ENCODE measurements around the gene SPOCK1.
"Not testable (repeated sequence)": the region's sequence is repeated elsewhere in the genome, so short reads cannot be mapped to it uniquely, and the experiment has no call there.

The SPOCK1 gene

DNA sequence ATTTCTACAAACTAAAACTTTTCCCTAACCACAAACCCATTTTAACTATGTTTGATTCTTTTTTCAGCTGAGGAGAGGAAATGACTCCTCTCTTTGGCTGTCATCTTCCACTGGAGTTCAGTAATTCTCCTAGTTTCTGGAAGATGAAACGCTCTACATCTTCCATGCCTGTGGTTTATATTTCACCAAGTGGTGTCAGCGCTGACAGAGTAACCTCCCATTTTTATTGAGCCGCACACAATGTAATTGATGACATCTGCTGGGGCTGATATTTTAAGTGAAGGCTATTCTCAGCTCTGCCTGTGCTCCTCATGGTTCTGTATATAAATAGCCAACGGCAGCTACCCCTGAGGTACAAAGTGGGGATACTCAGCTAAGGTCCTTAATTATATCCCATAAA lies 234.6 kb downstream of the SPOCK1 start:
- no peaks in the 10 kb centered on the region for H3K27me3 ChIP-seq (ENCODE audit: control insufficient read depth in 2 of 2, insufficient read depth in 2 of 2, low read length in 2 of 2)
- H3K9me3 ChIP-seq (ENCODE audit: control insufficient read depth in 2 of 2, low read length in 2 of 2) = no peaks in the 10 kb centered on the region
- no peak overlapping the region for H3K4me3 ChIP-seq (ENCODE audit: low read length in 2 of 2)
- H3K9ac ChIP-seq (ENCODE audit: low read depth in 1 of 2, low read length in 2 of 2) = no peak overlapping the region
- no peak overlapping the region for H3K27ac ChIP-seq (ENCODE audit: low read depth in 2 of 2, low read length in 2 of 2)
- H3K4me1 ChIP-seq (ENCODE audit: control insufficient read depth in 2 of 2, insufficient read depth in 2 of 2, low read length in 2 of 2) = no peaks in the 10 kb centered on the region
- no peaks in the 10 kb centered on the region for H3K36me3 ChIP-seq (ENCODE audit: control insufficient read depth in 2 of 2, insufficient read depth in 2 of 2, low read length in 2 of 2)

DNA sequence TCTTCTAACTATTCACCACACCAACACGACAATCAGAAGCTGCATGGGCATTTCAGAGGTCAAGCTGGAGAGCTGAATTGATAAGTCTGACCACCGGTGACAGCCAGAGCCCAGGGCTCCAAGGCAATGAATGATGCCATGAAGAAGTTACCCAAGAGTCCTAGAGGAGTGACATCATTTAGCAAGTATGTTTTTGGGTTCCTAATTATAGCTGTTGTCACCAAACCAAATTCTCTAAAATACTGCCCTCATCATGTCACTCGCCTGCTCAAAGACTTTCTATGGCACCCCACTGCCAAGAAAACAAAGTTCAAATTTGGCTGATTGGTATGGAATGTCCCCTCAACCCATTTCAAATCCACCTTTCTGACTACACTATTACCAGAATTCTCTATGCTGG lies 235.1 kb downstream of the SPOCK1 start:
- H3K9ac ChIP-seq (ENCODE audit: low read depth in 1 of 2, low read length in 2 of 2) = no peak overlapping the region
- no peaks in the 10 kb centered on the region for H3K4me1 ChIP-seq (ENCODE audit: control insufficient read depth in 2 of 2, insufficient read depth in 2 of 2, low read length in 2 of 2)
- no peak overlapping the region for H3K27ac ChIP-seq (ENCODE audit: low read depth in 2 of 2, low read length in 2 of 2)
- H3K4me3 ChIP-seq (ENCODE audit: low read length in 2 of 2) = no peak overlapping the region
- H3K36me3 ChIP-seq (ENCODE audit: control insufficient read depth in 2 of 2, insufficient read depth in 2 of 2, low read length in 2 of 2) = no peaks in the 10 kb centered on the region
- no peaks in the 10 kb centered on the region for H3K27me3 ChIP-seq (ENCODE audit: control insufficient read depth in 2 of 2, insufficient read depth in 2 of 2, low read length in 2 of 2)
- H3K9me3 ChIP-seq (ENCODE audit: control insufficient read depth in 2 of 2, low read length in 2 of 2) = no peaks in the 10 kb centered on the region

DNA sequence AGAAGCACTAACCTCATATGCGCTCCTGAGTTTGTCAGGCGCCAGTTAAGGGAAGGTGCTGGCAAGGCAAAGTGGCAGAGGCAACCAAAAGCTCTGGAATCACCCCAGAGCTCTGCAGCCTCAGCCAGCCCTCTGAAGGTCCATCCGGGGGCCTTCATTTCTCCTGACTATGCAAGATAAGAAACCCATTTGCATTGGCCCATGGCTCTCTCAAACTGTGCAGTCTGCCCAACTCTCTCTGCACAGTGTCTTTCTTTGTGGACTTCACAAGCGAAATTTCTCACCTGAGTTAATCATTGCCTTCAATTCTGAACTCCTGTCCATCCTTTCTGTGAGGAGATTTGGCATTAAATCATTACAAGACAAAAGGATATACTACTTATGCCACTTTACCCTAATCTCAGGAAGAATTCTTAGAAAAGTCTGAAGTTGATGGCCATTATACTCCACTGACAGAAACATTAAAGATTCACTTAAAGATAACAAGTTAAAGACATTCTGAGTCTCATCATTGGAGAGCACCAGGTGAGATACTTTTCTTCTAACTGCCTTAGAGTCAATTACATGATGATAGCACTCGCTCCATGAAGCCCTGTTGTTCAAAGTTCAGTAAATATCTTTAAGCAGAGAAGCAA lies 235.6 kb downstream of the SPOCK1 start:
- Histone ChIP-seq H3K4me3 (ENCODE audit: low read length in 2 of 2) (no peak overlapping the region), H3K36me3 (ENCODE audit: control insufficient read depth in 2 of 2, insufficient read depth in 2 of 2, low read length in 2 of 2) (no peaks in the 10 kb centered on the region), H3K27ac (ENCODE audit: low read depth in 2 of 2, low read length in 2 of 2) (no peak overlapping the region), H3K9ac (ENCODE audit: low read depth in 1 of 2, low read length in 2 of 2) (no peak overlapping the region), H3K4me1 (ENCODE audit: control insufficient read depth in 2 of 2, insufficient read depth in 2 of 2, low read length in 2 of 2) (no peaks in the 10 kb centered on the region), H3K9me3 (ENCODE audit: control insufficient read depth in 2 of 2, low read length in 2 of 2) (no peaks in the 10 kb centered on the region), H3K27me3 (ENCODE audit: control insufficient read depth in 2 of 2, insufficient read depth in 2 of 2, low read length in 2 of 2) (no peaks in the 10 kb centered on the region)

DNA sequence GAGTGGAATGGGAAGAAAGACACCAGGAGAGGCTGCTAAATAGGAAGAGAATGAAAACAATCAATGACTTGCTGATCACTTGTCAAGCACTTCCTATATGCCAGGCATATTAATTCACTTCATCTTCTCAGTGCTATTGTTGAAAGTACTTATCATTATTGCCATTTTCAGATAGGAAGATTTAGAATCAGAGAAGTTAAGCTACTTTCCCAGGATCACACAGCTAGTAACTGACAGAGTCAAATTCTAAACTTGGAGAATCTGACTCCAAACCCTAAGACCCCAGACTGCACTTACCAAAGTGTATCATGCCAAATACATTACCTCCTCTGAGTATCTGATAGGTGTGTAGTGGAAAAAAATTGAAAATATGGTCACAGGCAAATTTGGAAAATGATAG lies 236.3 kb downstream of the SPOCK1 start:
- Histone ChIP-seq H3K27ac (ENCODE audit: low read depth in 2 of 2, low read length in 2 of 2) (no peak overlapping the region), H3K36me3 (ENCODE audit: control insufficient read depth in 2 of 2, insufficient read depth in 2 of 2, low read length in 2 of 2) (no peaks in the 10 kb centered on the region), H3K4me3 (ENCODE audit: low read length in 2 of 2) (no peak overlapping the region), H3K4me1 (ENCODE audit: control insufficient read depth in 2 of 2, insufficient read depth in 2 of 2, low read length in 2 of 2) (no peaks in the 10 kb centered on the region), H3K27me3 (ENCODE audit: control insufficient read depth in 2 of 2, insufficient read depth in 2 of 2, low read length in 2 of 2) (peaks cover 0 to 4% of the 10 kb centered on the region in 2 donors), H3K9me3 (ENCODE audit: control insufficient read depth in 2 of 2, low read length in 2 of 2) (no peaks in the 10 kb centered on the region), H3K9ac (ENCODE audit: low read depth in 1 of 2, low read length in 2 of 2) (no peak overlapping the region)

DNA sequence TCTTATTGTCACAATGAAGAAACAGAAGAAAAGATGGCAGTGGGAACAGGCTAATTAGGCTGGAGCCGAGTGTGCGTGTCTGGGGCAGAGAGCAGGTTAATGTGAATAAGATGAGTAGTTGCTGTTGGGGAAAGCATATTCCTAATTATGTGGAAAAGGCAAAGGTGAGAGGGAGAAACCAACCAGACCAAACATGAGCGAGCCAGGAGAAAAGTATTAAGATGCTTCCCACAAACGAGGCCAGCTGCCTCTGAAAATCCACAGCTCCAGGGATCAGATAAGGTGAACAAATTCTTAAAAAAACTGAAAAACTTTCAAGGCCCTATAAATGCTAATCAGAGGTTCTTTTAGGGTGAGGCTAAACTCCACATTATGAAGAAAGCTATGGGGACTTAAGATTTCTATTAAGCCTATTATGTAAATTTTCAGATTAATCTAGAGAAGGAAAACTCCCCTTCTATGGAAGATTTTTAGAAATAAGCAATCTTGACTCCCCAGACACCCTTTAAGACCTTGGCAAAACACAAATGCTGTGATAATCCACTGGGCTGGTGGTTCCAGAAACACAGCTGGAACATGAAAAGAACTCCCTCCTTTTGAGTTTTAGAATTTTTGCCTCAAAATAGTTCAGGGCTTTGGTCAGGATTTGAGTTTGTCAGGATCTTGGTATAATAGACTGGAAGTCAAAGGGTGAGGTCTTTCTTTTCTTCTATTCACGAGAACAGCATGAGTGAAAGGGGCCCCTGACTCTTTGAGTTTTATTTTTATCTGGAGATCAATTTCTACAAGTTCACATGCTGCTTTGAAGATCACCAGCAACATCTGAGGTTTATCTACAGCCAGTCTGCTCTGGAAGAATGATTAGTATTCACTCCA lies 238.1 kb downstream of the SPOCK1 start:
- Histone ChIP-seq H3K9me3 (ENCODE audit: control insufficient read depth in 2 of 2, low read length in 2 of 2) (no peaks in the 10 kb centered on the region), H3K27ac (ENCODE audit: low read depth in 2 of 2, low read length in 2 of 2) (no peak overlapping the region)

DNA sequence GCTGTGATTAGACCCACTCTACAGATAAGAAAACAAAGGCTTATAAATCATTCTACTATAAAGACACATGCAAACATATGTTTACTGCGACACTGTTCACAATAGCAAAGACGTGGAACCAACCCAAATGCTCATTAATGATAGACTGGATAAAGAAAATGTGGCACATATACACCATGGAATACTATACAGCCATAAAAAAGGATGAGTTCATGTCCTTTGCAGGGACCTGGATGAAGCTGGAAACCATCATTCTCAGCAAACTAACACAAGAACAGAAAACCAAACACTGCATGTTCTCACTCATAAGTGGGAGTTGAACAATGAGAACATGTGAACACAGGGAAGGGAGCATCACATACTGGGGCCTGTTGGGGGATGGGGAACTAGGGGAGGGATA lies 240.0 kb downstream of the SPOCK1 start:
- H3K4me3 ChIP-seq (ENCODE audit: low read length in 2 of 2); H3K4me1 ChIP-seq (ENCODE audit: control insufficient read depth in 2 of 2, insufficient read depth in 2 of 2, low read length in 2 of 2); H3K9ac ChIP-seq (ENCODE audit: low read depth in 1 of 2, low read length in 2 of 2); H3K9me3 ChIP-seq (ENCODE audit: control insufficient read depth in 2 of 2, low read length in 2 of 2); H3K27me3 ChIP-seq (ENCODE audit: control insufficient read depth in 2 of 2, insufficient read depth in 2 of 2, low read length in 2 of 2); H3K36me3 ChIP-seq (ENCODE audit: control insufficient read depth in 2 of 2, insufficient read depth in 2 of 2, low read length in 2 of 2); H3K27ac ChIP-seq (ENCODE audit: low read depth in 2 of 2, low read length in 2 of 2): not testable (repeated sequence)

More for the DNA sequence above, 238.1 kb downstream of the SPOCK1 start:
- no peak overlapping the region for H3K4me3 ChIP-seq (ENCODE audit: low read length in 2 of 2)
- no peaks in the 10 kb centered on the region for H3K36me3 ChIP-seq (ENCODE audit: control insufficient read depth in 2 of 2, insufficient read depth in 2 of 2, low read length in 2 of 2)
- H3K4me1 ChIP-seq (ENCODE audit: control insufficient read depth in 2 of 2, insufficient read depth in 2 of 2, low read length in 2 of 2) = no peaks in the 10 kb centered on the region
- peaks cover 0 to 4% of the 10 kb centered on the region in 2 donors for H3K27me3 ChIP-seq (ENCODE audit: control insufficient read depth in 2 of 2, insufficient read depth in 2 of 2, low read length in 2 of 2)
- no peak overlapping the region for H3K9ac ChIP-seq (ENCODE audit: low read depth in 1 of 2, low read length in 2 of 2)

DNA sequence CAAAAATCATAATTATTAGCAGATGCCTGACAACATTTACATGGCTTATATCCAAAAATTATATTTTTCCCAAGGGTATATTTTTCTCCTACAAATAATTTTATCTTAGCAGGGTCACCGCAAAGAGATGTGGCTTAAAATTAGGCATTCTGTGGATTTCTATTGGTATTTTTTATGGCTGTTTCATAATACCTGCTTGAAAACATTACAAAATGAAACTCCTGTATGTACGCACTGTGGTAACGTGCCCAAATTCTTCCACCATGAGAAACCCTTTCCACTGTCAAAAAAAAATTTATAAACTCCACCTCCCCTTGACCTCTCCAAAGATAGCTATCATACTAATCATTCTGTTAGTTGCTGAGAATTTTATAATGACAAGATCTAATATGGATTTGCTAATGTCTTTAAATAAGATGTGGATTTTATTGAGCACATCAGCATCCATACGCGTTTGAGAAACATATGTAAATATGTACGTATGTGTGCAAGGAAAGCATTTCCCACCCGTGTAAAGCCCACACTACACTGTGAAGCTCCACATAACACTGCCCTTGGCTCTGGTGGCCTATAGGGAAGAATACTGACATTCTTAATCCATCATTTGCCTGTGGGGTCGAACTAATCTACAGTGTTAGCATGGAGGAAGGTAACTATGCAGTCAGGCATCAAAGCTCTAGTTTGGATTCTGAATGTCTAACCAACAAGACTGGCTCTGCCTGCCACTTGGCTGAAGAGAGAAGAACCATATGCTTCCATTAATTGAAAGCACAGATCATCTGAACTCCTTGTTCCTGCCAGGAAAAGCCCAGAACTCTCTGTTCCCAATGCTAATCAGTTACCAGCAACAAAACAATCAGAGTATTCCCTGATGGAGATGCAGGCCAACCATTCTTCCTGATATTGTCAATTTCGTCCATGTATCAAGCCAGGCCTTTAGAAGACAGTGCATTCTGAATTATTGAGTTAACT lies 244.7 kb downstream of the SPOCK1 start:
- H3K27me3 ChIP-seq (ENCODE audit: control insufficient read depth in 2 of 2, insufficient read depth in 2 of 2, low read length in 2 of 2) = peaks cover 0 to 4% of the 10 kb centered on the region in 2 donors
- H3K4me1 ChIP-seq (ENCODE audit: control insufficient read depth in 2 of 2, insufficient read depth in 2 of 2, low read length in 2 of 2) = no peaks in the 10 kb centered on the region
- H3K27ac ChIP-seq (ENCODE audit: low read depth in 2 of 2, low read length in 2 of 2) = no peak overlapping the region

DNA sequence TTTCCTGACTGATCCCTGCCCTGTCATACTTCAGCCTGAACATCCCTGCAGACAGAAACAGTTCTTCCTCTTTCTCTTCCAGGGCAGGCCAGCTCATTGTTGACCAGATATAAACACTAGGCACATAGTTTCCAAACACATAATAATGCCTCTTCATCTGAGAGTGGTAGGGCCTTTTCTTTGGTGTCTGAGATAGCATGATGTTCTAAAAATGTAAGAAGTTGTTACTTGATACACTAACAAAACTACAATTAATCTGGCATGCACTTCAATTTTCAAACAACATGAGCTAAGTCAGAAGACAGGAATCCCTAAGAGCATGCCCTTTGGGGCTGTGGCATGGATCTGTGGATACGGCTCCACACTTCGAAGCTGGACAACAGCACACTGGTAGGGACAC lies 246.6 kb downstream of the SPOCK1 start:
- no peaks in the 10 kb centered on the region for H3K4me1 ChIP-seq (ENCODE audit: control insufficient read depth in 2 of 2, insufficient read depth in 2 of 2, low read length in 2 of 2)
- no peaks in the 10 kb centered on the region for H3K27me3 ChIP-seq (ENCODE audit: control insufficient read depth in 2 of 2, insufficient read depth in 2 of 2, low read length in 2 of 2)
- no peaks in the 10 kb centered on the region for H3K9me3 ChIP-seq (ENCODE audit: control insufficient read depth in 2 of 2, low read length in 2 of 2)
- H3K36me3 ChIP-seq (ENCODE audit: control insufficient read depth in 2 of 2, insufficient read depth in 2 of 2, low read length in 2 of 2) = no peaks in the 10 kb centered on the region
- no peak overlapping the region for H3K4me3 ChIP-seq (ENCODE audit: low read length in 2 of 2)
- no peak overlapping the region for H3K9ac ChIP-seq (ENCODE audit: low read depth in 1 of 2, low read length in 2 of 2)
- no peak overlapping the region for H3K27ac ChIP-seq (ENCODE audit: low read depth in 2 of 2, low read length in 2 of 2)

More for the DNA sequence above, 244.7 kb downstream of the SPOCK1 start:
- Histone ChIP-seq H3K4me3 (ENCODE audit: low read length in 2 of 2) (no peak overlapping the region), H3K9me3 (ENCODE audit: control insufficient read depth in 2 of 2, low read length in 2 of 2) (no peaks in the 10 kb centered on the region), H3K36me3 (ENCODE audit: control insufficient read depth in 2 of 2, insufficient read depth in 2 of 2, low read length in 2 of 2) (no peaks in the 10 kb centered on the region), H3K9ac (ENCODE audit: low read depth in 1 of 2, low read length in 2 of 2) (no peak overlapping the region)

DNA sequence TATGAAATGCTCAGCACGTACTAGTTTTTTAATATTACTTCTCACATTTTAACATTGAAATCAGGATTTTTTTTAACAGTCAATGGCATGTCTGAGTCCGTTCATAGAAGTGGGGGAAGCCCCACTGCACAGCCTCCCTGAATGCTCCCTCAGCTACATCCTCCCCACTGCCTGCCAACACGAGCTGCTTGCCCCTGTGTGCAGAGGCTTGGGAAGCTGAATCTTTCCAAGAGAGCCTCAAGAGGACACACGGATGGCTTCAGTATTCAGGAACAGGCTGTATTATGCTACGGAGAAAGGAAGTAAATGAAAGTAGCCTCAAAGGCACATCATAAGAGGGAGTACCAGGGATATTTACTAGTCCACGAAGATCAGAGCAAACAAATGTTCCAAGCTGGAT lies 248.7 kb downstream of the SPOCK1 start:
- H3K4me3 ChIP-seq (ENCODE audit: low read length in 2 of 2) = no peak overlapping the region
- no peak overlapping the region for H3K27ac ChIP-seq (ENCODE audit: low read depth in 2 of 2, low read length in 2 of 2)
- H3K27me3 ChIP-seq (ENCODE audit: control insufficient read depth in 2 of 2, insufficient read depth in 2 of 2, low read length in 2 of 2) = no peaks in the 10 kb centered on the region
- no peaks in the 10 kb centered on the region for H3K4me1 ChIP-seq (ENCODE audit: control insufficient read depth in 2 of 2, insufficient read depth in 2 of 2, low read length in 2 of 2)
- no peaks in the 10 kb centered on the region for H3K9me3 ChIP-seq (ENCODE audit: control insufficient read depth in 2 of 2, low read length in 2 of 2)
- no peaks in the 10 kb centered on the region for H3K36me3 ChIP-seq (ENCODE audit: control insufficient read depth in 2 of 2, insufficient read depth in 2 of 2, low read length in 2 of 2)
- no peak overlapping the region for H3K9ac ChIP-seq (ENCODE audit: low read depth in 1 of 2, low read length in 2 of 2)

DNA sequence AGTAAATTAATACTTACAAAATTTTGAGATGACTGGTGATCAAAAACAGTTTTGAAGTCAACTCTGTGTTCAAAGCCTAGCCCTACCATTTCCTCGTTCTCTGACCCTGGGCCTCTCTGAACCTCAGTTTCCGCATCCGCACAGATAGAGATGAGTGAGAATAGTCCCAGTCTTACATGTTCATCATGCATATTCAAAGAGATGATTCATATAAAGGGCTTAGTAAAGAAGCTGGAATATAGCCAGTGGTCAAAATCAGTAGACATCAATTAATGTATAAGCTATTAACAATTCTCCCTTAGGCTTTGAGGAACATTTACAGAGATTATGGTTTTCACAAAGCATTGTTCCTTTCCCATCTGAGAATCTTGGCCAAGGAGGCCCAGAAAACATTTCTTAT lies 250.6 kb downstream of the SPOCK1 start:
- Histone ChIP-seq H3K9ac (ENCODE audit: low read depth in 1 of 2, low read length in 2 of 2) (no peak overlapping the region), H3K27me3 (ENCODE audit: control insufficient read depth in 2 of 2, insufficient read depth in 2 of 2, low read length in 2 of 2) (no peaks in the 10 kb centered on the region), H3K36me3 (ENCODE audit: control insufficient read depth in 2 of 2, insufficient read depth in 2 of 2, low read length in 2 of 2) (no peaks in the 10 kb centered on the region), H3K27ac (ENCODE audit: low read depth in 2 of 2, low read length in 2 of 2) (no peak overlapping the region), H3K4me1 (ENCODE audit: control insufficient read depth in 2 of 2, insufficient read depth in 2 of 2, low read length in 2 of 2) (no peaks in the 10 kb centered on the region), H3K4me3 (ENCODE audit: low read length in 2 of 2) (no peak overlapping the region), H3K9me3 (ENCODE audit: control insufficient read depth in 2 of 2, low read length in 2 of 2) (no peaks in the 10 kb centered on the region)

All from mucosa of rectum (tissue), 2 donors.